OCI-LY7 (cell line): ENCODE results near the gene EFCAB11.

Experiments
- CTCF ChIP-seq: fragments of 200-600 bp; sonication (generic); conservative IDR thresholded peaks from 2 replicates; pipeline ENCODE4 v1.5.1; 2014; ENCODE audit warnings: mild to moderate bottlenecking, antibody characterized with exemption, low read length, moderate library complexity, mixed read lengths
- EZH2phosphoT487 ChIP-seq: fragments of 200-600 bp; sonication (generic); IDR thresholded peaks from 2 replicates; pipeline ENCODE4 v1.6.1; 2018; ENCODE audit warnings: low read depth, borderline replicate concordance, mild to moderate bottlenecking, mixed run types, antibody characterized with exemption, low read length, moderate library complexity, mixed read lengths

DNA sequence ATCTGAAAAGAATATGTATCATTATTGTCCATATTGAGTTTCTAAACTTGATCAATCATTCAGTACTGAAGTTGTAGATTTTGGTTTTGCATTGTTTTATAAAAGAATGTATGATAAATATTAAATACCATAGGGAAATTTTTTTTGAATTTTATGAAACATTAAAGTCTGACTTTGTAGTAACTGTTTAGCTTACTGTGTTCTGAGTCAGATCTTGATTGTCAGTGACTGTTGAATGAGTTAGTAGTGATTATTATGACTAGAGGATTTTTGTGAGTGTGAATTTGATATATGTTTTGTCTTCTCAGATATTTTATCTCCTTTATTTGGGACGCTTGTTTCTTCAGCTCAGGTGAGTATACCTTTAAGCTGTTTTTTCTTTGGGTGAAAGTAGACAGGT, 11.3 kb upstream of the EFCAB11 start:
- TF ChIP-seq CTCF (no peak), EZH2phosphoT487 (no peak)
